Measurements from ENCODE around the gene SLC17A2. TPM values are rescaled to one million over a fixed set of nuclear protein-coding genes. Genes with fewer than 3 reads are reported as not detected.

Gene SLC17A2
- total and polyA plus RNA-seq, 2 donors (not counting 1 experiment from before 2014, with no cell fraction given) = not detected

GRCh38 chr6:25927178-25927577 lies 3.3 kb downstream of the SLC17A2 start:
- H2AFZ ChIP-seq (ENCODE audit: insufficient read depth, low read depth, low read length, poor library complexity, severe bottlenecking) = no peak overlapping the region
- intact Hi-C loops (cut with micrococcal nuclease) = no loop called here

GRCh38 chr6:25925876-25926275 lies 4.6 kb downstream of the SLC17A2 start:
- Histone ChIP-seq H3K4me3 (ENCODE audit: control extremely low read depth in 1 of 5, extremely low read depth in 1 of 5, insufficient read depth in 1 of 5, low read depth in 2 of 5, low read length in 4 of 5) (no peak overlapping the region), H2AFZ (ENCODE audit: insufficient read depth, low read depth, low read length, poor library complexity, severe bottlenecking) (no peak overlapping the region), H3K4me2 (replicated peaks; ENCODE audit: low read depth, low read length, poor library complexity, severe bottlenecking) (no peak overlapping the region), H3K36me3 (replicated peaks in 1 of 2; ENCODE audit: control extremely low read depth in 1 of 2, control insufficient read depth in 1 of 2, extremely low read depth in 1 of 2, insufficient read depth in 2 of 2, low read length in 1 of 2) (no peaks in the 10 kb centered on the region), H4K20me1 (ENCODE audit: control insufficient read depth, insufficient read depth, low read length, poor library complexity, severe bottlenecking) (no peaks in the 10 kb centered on the region), H3K79me2 (ENCODE audit: control insufficient read depth, insufficient read depth, low read length) (no peaks in the 10 kb centered on the region), H3K9me3 (ENCODE audit: control extremely low read depth in 1 of 3, control insufficient read depth in 2 of 3, insufficient read depth in 1 of 3, low read length in 2 of 3) (no peaks in the 10 kb centered on the region), H3K27ac (ENCODE audit: low read length in 2 of 2) (no peak overlapping the region), H3K27me3 (replicated peaks in 1 of 4; ENCODE audit: control extremely low read depth in 1 of 4, control insufficient read depth in 3 of 4, insufficient read depth in 4 of 4, low read length in 3 of 4) (no peaks in the 10 kb centered on the region), H3K4me1 (ENCODE audit: control insufficient read depth in 2 of 2, insufficient read depth in 2 of 2, low read length in 2 of 2) (no peaks in the 10 kb centered on the region), H3K9ac (ENCODE audit: low read length) (no peak overlapping the region)
- TF ChIP-seq CTCF (IDR thresholded peaks at IDR 0.05) = no peak
- no peak for TF ChIP-seq EZH2 (IDR thresholded peaks at IDR 0.05; ENCODE audit: borderline replicate concordance, insufficient read depth, low read depth, low read length, poor library complexity, severe bottlenecking)
- ChIA-PET CTCF (interaction anchor here (0.7 to 1.7 kb wide), 4 partner anchors 77 to 660 kb away, joined by 3 to 5 read pairs (median 4); no protein-coding TSS in a partner anchor), POLR2A (no interaction called here)
- intact Hi-C loops (cut with micrococcal nuclease) = no loop called here
- DNase-seq (no peak), ATAC-seq (ENCODE audit: low read depth) (no peak)
- no CpG with 5 or more reads among the region's 1 CpG for WGBS (ENCODE audit: insufficient coverage)
- Mint-ChIP-seq H3K27ac (no peak overlapping the region), H3K4me1 (no peaks in the 10 kb centered on the region), H3K27me3 (no peaks in the 10 kb centered on the region), H3K4me3 (no peak overlapping the region), H3K9me3 (ENCODE audit: insufficient read depth) (no peaks in the 10 kb centered on the region)

More at GRCh38 chr6:25927178-25927577, 3.3 kb downstream of the SLC17A2 start:
- ChIA-PET CTCF (interaction anchor here (1.7 kb wide), 1 partner anchor 76 kb away, joined by 5 read pairs; no protein-coding TSS in a partner anchor), POLR2A (no interaction called here)
- H3K9me3 Mint-ChIP-seq (ENCODE audit: insufficient read depth) = no peaks in the 10 kb centered on the region
- Histone ChIP-seq H3K27ac (ENCODE audit: low read length in 2 of 2) (no peak overlapping the region), H3K9ac (ENCODE audit: low read length) (no peak overlapping the region), H3K79me2 (ENCODE audit: control insufficient read depth, insufficient read depth, low read length) (no peaks in the 10 kb centered on the region), H3K4me3 (ENCODE audit: control extremely low read depth in 1 of 5, extremely low read depth in 1 of 5, insufficient read depth in 1 of 5, low read depth in 2 of 5, low read length in 4 of 5) (no peak overlapping the region), H3K4me1 (ENCODE audit: control insufficient read depth in 2 of 2, insufficient read depth in 2 of 2, low read length in 2 of 2) (no peaks in the 10 kb centered on the region), H3K27me3 (replicated peaks in 1 of 4; ENCODE audit: control extremely low read depth in 1 of 4, control insufficient read depth in 3 of 4, insufficient read depth in 4 of 4, low read length in 3 of 4) (no peaks in the 10 kb centered on the region), H4K20me1 (ENCODE audit: control insufficient read depth, insufficient read depth, low read length, poor library complexity, severe bottlenecking) (no peaks in the 10 kb centered on the region), H3K36me3 (replicated peaks in 1 of 2; ENCODE audit: control extremely low read depth in 1 of 2, control insufficient read depth in 1 of 2, extremely low read depth in 1 of 2, insufficient read depth in 2 of 2, low read length in 1 of 2) (no peaks in the 10 kb centered on the region), H3K4me2 (replicated peaks; ENCODE audit: low read depth, low read length, poor library complexity, severe bottlenecking) (no peak overlapping the region), H3K9me3 (ENCODE audit: control extremely low read depth in 1 of 3, control insufficient read depth in 2 of 3, insufficient read depth in 1 of 3, low read length in 2 of 3) (no peaks in the 10 kb centered on the region)
- H3K4me3 Mint-ChIP-seq = no peak overlapping the region
- no peak for ATAC-seq (ENCODE audit: low read depth)
- no peak for TF ChIP-seq EZH2 (IDR thresholded peaks at IDR 0.05; ENCODE audit: borderline replicate concordance, insufficient read depth, low read depth, low read length, poor library complexity, severe bottlenecking)
- no peak for TF ChIP-seq CTCF (IDR thresholded peaks at IDR 0.05)
- H3K27me3 Mint-ChIP-seq = peaks cover 5% of the 10 kb centered on the region
- H3K4me1 Mint-ChIP-seq = no peaks in the 10 kb centered on the region
- no CpG with 5 or more reads among the region's 2 CpGs for WGBS (ENCODE audit: insufficient coverage)
- no peak for DNase-seq
- H3K27ac Mint-ChIP-seq = no peak overlapping the region
